K562 (cell line): ENCODE results near the gene SPRY4. TPM values are rescaled to one million over a fixed set of nuclear protein-coding genes. Genes with fewer than 3 reads are reported as not detected.

Experiments
- ATAC-seq: fragments of 200-7000 bp; cut with Tn5 transposase; 3 replicates; pipeline ENCODE4 v1.9.1; 2020; ENCODE audit warnings: moderate library complexity
- BruUV-seq: library from RNA; stranded (reverse); fragments of 400-500 nt; replicated peaks from 2 replicates; lab custom pipeline; 2021; lab: Mats Ljungman, UMichigan
- CTCF ChIA-PET: fragments of 300-600 bp; formaldehyde crosslinking; extraction: SDS; loops from one replicate; lab custom pipeline; 2021; ENCODE audit warnings: low intra/inter-chr PET ratio; lab: Yijun Ruan, JAX
- POLR2A ChIA-PET: fragments of 300-600, 350-650 bp; sonication (Branson Sonifier 250); formaldehyde crosslinking; extraction: SDS; loops from one replicate; lab custom pipeline; 2021; ENCODE audit warnings: antibody characterized with exemption, inconsistent platforms; lab: Yijun Ruan, JAX
- DNase-seq, 4 experiments: peaks; one replicate each; pipeline versions ENCODE4 v3.0.0 to v3.0.0-alpha.2; 2011 to 2018; ENCODE audit warnings: low spot score in 3 of 4, mixed read lengths in 3 of 4; ENCODE audit errors: extremely low read depth in 1 of 4
- FAIRE-seq: peaks from 2 replicates; lab custom pipeline; 2011; peaks lifted over from hg19 to GRCh38; lab: Jason Lieb, UNC
- H2AFZ ChIP-seq: 2 replicates; pipeline ENCODE4 v1.6.0; 2011; ENCODE audit warnings: low read depth, low read length, control low read depth, inconsistent platforms
- H3K27ac ChIP-seq: fragments of 200-600 bp; 3 replicates; pipeline ENCODE4 v1.8.0; 2011; ENCODE audit warnings: low read depth, mild to moderate bottlenecking, control low read depth, inconsistent platforms, low read length, moderate library complexity, mixed read lengths; ENCODE audit errors: extremely low read depth
- H3K27me3 ChIP-seq, 2 experiments: fragments of 300-600 bp in 1 of 2; 2 replicates in 1 of 2; 3 replicates in 1 of 2; pipeline versions ENCODE4 v1.6.0 to v1.8.0; 2011; ENCODE audit warnings: inconsistent platforms in 2 of 2, low read length in 2 of 2, mild to moderate bottlenecking in 1 of 2, mixed read lengths in 1 of 2, moderate library complexity in 1 of 2; ENCODE audit not compliant: control insufficient read depth in 2 of 2, insufficient read depth in 2 of 2
- H3K36me3 ChIP-seq: fragments of 300-600 bp; 3 replicates; pipeline ENCODE4 v1.8.0; 2011; ENCODE audit warnings: mild to moderate bottlenecking, low read length, inconsistent platforms; ENCODE audit not compliant: control insufficient read depth, insufficient read depth
- H3K4me1 ChIP-seq, 2 experiments: fragments of 200-600 bp in 1 of 2; replicated peaks in 1 of 2; 2 replicates in 1 of 2; 3 replicates in 1 of 2; pipeline versions ENCODE4 v1.5.1 to v1.8.0; 2011; ENCODE audit warnings: inconsistent platforms in 2 of 2, low read length in 2 of 2, mild to moderate bottlenecking in 1 of 2, mixed read lengths in 1 of 2, moderate library complexity in 1 of 2; ENCODE audit not compliant: control insufficient read depth in 2 of 2, insufficient read depth in 2 of 2
- H3K4me2 ChIP-seq: 2 replicates; pipeline ENCODE4 v1.6.1; 2011; ENCODE audit warnings: low read length, control low read depth, inconsistent platforms, mixed read lengths; ENCODE audit not compliant: insufficient read depth
- H3K4me3 ChIP-seq: fragments of 200-600 bp; sonication (generic), shearing (Covaris generic); 2 replicates; pipeline ENCODE4 v1.5.1; 2016; ENCODE audit warnings: control low read depth, inconsistent platforms
- H3K79me2 ChIP-seq: fragments of 200-600 bp; 3 replicates; pipeline ENCODE4 v1.8.0; 2011; ENCODE audit warnings: low read length, inconsistent platforms; ENCODE audit not compliant: control insufficient read depth, insufficient read depth
- H3K9ac ChIP-seq, 2 experiments: 2 replicates each; pipeline versions ENCODE4 v1.6.0 to v1.6.1; 2011; ENCODE audit warnings: low read depth in 2 of 2, low read length in 2 of 2, control low read depth in 1 of 2, inconsistent platforms in 1 of 2, mild to moderate bottlenecking in 1 of 2, mixed read lengths in 1 of 2; ENCODE audit not compliant: insufficient read depth in 1 of 2
- H3K9me1 ChIP-seq: one replicate; pipeline ENCODE4 v1.6.0; 2011; ENCODE audit warnings: inconsistent platforms, mild to moderate bottlenecking, low read length, moderate library complexity; ENCODE audit not compliant: control insufficient read depth, insufficient read depth
- H3K9me3 ChIP-seq: replicated peaks from 2 replicates; pipeline ENCODE4 v1.5.1; 2011; ENCODE audit warnings: low read depth, low read length, inconsistent platforms; ENCODE audit not compliant: control insufficient read depth, insufficient read depth
- H4K20me1 ChIP-seq: replicated peaks from 2 replicates; pipeline ENCODE4 v1.6.1; 2011; ENCODE audit warnings: low read length, inconsistent platforms, mixed read lengths; ENCODE audit not compliant: control insufficient read depth, insufficient read depth
- ADNP ChIP-seq: fragments of 200-800 bp; sonication (Bioruptor generic); IDR thresholded peaks from 2 replicates; pipeline ENCODE4 v1.6.1; 2016; ENCODE audit warnings: missing genetic modification characterization, missing compliant biosample characterization
- BCOR ChIP-seq: fragments of 450-650 bp; IDR thresholded peaks from 2 replicates; pipeline ENCODE4 v1.6.1; 2016
- POLR2AphosphoS5 ChIP-seq: IDR thresholded peaks from 2 replicates; pipeline ENCODE4 v1.6.1; 2011; ENCODE audit warnings: mild to moderate bottlenecking, low read depth, low read length, moderate library complexity; ENCODE audit not compliant: control insufficient read depth, insufficient read depth
- RBM25 ChIP-seq: fragments of 200-400 bp; formaldehyde crosslinking; IDR thresholded peaks from 2 replicates; pipeline ENCODE4 v1.6.1; 2018; ENCODE audit warnings: low read length, low read depth, moderate library complexity; ENCODE audit not compliant: severe bottlenecking
- TBP ChIP-seq: optimal IDR thresholded peaks from 2 replicates; pipeline ENCODE3; 2011; ENCODE audit warnings: low read depth, low read length, improper control_type of control experiment
- WGBS: fragments of 100-300 bp; shearing (Covaris generic); methylation state at CpG from one replicate; pipeline ENCODE4 v1.1.6; 2016; ENCODE audit warnings: low coverage, mixed read lengths; ENCODE audit not compliant: insufficient coverage; ENCODE audit errors: missing lambda C conversion rate; 5-methylcytosine and 5-hydroxymethylcytosine counted together
- in situ Hi-C: fragments of 300-500 bp; cut with MboI; formaldehyde crosslinking; loops from 4 replicates; pipeline ENCODE4 v1.15.0; 2018; ENCODE audit warnings: inconsistent platforms, mixed read lengths
- intact Hi-C: fragments of 100-400 bp; cut with micrococcal nuclease; formaldehyde crosslinking; loops from 2 replicates; pipeline ENCODE4 v1.14.2; 2022
- polyA plus RNA-seq, 8 experiments: library from polyadenylated mRNA; depleted of rRNA in 4 of 8; stranded (reverse) in 5 of 8; unstranded in 3 of 8; fragments of >200 nt; fragmentation: Nextera tagmentation in 2 of 8; fragmentation: Illumina TruSeq in 1 of 8; extraction: Ambion mirVana in 2 of 8; extraction: Trizol in 1 of 8; gene quantifications; 2 replicates each; pipeline versions ENCODE4 v1.2.1 to v1.2.3, GENCODE V29; 2011 to 2014; ENCODE audit warnings: inconsistent platforms in 1 of 8, missing spikeins in 1 of 8
- total RNA-seq, 7 experiments: library from RNA; depleted of rRNA in 6 of 7; stranded (reverse); fragments of >200 nt in 6 of 7; fragmentation: Illumina TruSeq in 2 of 7; extraction: Trizol in 2 of 7; gene quantifications; 2 replicates each; pipeline versions ENCODE4 v1.2.1 to v1.2.3, GENCODE V29; 2011 to 2021; ENCODE audit warnings: low replicate concordance in 1 of 7

The SPRY4 gene
- total and polyA plus RNA-seq, 9 of the 15 experiments (the other 6 are each of a cell fraction or from before 2014, with no cell fraction given) = 2.6 to 24.2 (median 9.5) TPM

DNA sequence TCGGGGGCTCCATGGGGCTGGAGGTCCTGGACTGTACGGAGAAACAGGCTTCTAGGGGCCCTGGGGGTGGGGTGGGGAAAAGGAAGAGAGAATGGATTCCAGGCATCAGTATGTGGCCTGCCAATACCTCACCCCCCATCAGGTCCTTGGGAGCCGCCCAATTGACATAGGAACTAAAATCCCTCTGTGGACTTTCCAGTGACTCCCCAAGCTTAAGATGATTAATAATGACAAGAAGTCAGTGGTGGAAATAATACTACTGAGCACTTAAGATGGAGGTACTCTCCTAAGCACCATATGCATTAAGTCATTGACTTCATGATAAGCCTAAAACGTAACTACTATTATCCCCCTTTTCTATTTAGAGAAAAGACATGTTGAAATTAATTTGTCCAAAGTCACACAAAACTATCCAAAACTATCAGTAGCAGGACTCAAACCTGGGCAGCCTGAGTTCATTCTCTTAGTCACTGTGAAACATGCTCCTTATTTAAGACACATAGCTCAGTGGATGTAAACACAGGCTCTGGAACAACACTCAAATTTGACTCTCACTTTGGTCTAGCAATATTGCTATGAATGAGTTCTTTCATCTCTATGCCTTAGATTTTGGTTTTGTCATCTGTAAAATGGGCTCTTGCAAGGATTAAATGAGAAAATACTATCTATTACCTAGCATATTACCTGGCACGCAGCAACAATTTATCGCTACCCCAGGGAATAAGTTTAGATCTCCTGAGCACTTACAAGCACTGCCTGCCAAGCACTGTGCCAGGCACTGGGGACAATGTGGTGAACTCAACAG, 9.5 kb downstream of the SPRY4 start:
- no peak overlapping the region for H3K4me3 ChIP-seq
- H3K9me3 ChIP-seq = no peaks in the 10 kb centered on the region
- H3K9ac ChIP-seq = no peak overlapping the region
- no peak overlapping the region for H3K27ac ChIP-seq
- BruUV-seq = no TSS peak
- H3K36me3 ChIP-seq = peaks cover 86% of the 10 kb centered on the region; the same call in 2 of the 3 replicates
- H3K79me2 ChIP-seq = peaks cover 72% of the 10 kb centered on the region
- no peak overlapping the region for H2AFZ ChIP-seq
- FAIRE-seq (no peak), DNase-seq (no peak), ATAC-seq (no peak)
- in situ Hi-C loops = no loop called here
- intact Hi-C loops = no loop called here
- peaks cover 7 to 9% of the 10 kb centered on the region in 2 experiments for H3K4me1 ChIP-seq
- ChIA-PET CTCF (no interaction called here), POLR2A (interaction anchor here (0.7 to 1.0 kb wide), 3 partner anchors 8 to 226 kb away, joined by 3 to 4 read pairs (median 3); no protein-coding TSS in a partner anchor)
- no peak for TF ChIP-seq TBP
- peak; percentile 74 for TF ChIP-seq RBM25
- peak; percentile 51; the same call in 1 of the 2 replicates for TF ChIP-seq ADNP (tag)
- TF ChIP-seq POLR2AphosphoS5 = peak; percentile 41; the same call in 1 of the 2 replicates
- peak; percentile 46 for TF ChIP-seq BCOR
- peaks cover 29% of the 10 kb centered on the region; the same call in 1 of the 2 replicates for H4K20me1 ChIP-seq
- no peak overlapping the region for H3K4me2 ChIP-seq
- WGBS = 98% methylated on average over 5 of the region's 6 CpGs
- no peaks in the 10 kb centered on the region for H3K9me1 ChIP-seq
- H3K27me3 ChIP-seq = no peaks in the 10 kb centered on the region
